Nephron progenitor cell (in vitro differentiated cells): ENCODE measurements around the gene STX7.

Experiments used
- DNase-seq: peaks from one replicate; pipeline ENCODE4 v3.0.0; 2021
- H3K27ac Mint-ChIP-seq: 2 replicates; pipeline ENCODE4 v1.8.0; 2021; ENCODE audit warnings: mild to moderate bottlenecking, moderate library complexity, mixed read lengths
- H3K27me3 Mint-ChIP-seq: 2 replicates; pipeline ENCODE4 v1.8.0; 2021; ENCODE audit warnings: mild to moderate bottlenecking, low read depth, mixed read lengths; ENCODE audit not compliant: poor library complexity
- H3K36me3 Mint-ChIP-seq: 2 replicates; pipeline ENCODE4 v1.8.0; 2021; ENCODE audit warnings: low read depth, mixed read lengths
- H3K4me1 Mint-ChIP-seq: 2 replicates; pipeline ENCODE4 v1.8.0; 2021; ENCODE audit warnings: mixed read lengths
- H3K4me3 Mint-ChIP-seq: 2 replicates; pipeline ENCODE4 v1.8.0; 2021; ENCODE audit warnings: mild to moderate bottlenecking, moderate library complexity, mixed read lengths
- H3K9me3 Mint-ChIP-seq: 2 replicates; pipeline ENCODE4 v1.8.0; 2021; ENCODE audit warnings: mild to moderate bottlenecking, moderate library complexity, mixed read lengths
- TF ChIP-seq, protein P1 (sequence below): fragments of 200-600 bp; sonication (generic); IDR thresholded peaks from 2 replicates; pipeline ENCODE4 v1.5.0; 2021; ENCODE audit warnings: antibody characterized with exemption

The STX7 gene

DNA sequence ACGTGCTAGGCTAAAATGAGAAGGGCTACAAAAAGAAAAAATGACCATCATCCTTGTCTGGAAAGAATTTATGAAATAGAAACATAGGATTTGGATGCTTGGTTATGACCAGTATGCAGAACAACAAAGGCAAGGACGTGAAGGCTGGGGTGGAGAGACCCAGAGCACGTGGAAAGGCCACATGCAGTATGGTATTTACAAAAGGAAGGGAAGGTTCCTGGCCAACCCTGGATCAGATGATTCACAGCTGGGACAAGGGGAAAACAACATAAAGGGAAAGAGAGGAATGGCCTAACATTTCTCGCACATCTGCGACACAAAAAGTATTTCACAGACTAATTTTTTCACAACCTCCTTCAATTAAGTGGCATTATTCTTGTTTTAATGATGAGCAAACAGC, 8.2 kb downstream of the STX7 start:
- Mint-ChIP-seq H3K27me3 (no peaks in the 10 kb centered on the region), H3K4me1 (peaks cover 7% of the 10 kb centered on the region), H3K4me3 (no peak overlapping the region), H3K9me3 (no peaks in the 10 kb centered on the region), H3K27ac (no peak overlapping the region), H3K36me3 (peaks cover 58% of the 10 kb centered on the region)
- TF ChIP-seq, protein P1, sequence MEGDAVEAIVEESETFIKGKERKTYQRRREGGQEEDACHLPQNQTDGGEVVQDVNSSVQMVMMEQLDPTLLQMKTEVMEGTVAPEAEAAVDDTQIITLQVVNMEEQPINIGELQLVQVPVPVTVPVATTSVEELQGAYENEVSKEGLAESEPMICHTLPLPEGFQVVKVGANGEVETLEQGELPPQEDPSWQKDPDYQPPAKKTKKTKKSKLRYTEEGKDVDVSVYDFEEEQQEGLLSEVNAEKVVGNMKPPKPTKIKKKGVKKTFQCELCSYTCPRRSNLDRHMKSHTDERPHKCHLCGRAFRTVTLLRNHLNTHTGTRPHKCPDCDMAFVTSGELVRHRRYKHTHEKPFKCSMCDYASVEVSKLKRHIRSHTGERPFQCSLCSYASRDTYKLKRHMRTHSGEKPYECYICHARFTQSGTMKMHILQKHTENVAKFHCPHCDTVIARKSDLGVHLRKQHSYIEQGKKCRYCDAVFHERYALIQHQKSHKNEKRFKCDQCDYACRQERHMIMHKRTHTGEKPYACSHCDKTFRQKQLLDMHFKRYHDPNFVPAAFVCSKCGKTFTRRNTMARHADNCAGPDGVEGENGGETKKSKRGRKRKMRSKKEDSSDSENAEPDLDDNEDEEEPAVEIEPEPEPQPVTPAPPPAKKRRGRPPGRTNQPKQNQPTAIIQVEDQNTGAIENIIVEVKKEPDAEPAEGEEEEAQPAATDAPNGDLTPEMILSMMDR, result no peak
- DNase-seq, result no peak

DNA sequence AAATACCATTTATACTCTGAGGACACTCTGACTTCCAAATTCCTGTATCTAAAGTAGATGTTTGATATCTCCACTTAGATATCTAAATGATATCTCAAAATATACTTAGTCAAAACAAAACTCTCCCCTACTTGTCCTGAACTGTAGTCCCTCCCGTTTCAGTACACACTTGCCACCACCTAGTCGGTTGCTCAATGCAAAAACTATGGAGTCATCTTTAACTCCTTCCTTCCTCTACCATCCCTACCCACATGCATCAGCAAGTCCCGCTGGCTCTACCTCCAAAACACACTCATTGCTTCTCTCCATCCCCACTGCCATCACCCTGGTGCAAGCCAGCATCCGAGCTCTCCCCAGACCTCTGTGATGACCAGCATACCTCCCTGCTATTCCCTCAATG, 13.2 kb downstream of the STX7 start:
- Mint-ChIP-seq H3K36me3 (peaks cover 57% of the 10 kb centered on the region), H3K9me3 (no peaks in the 10 kb centered on the region), H3K27me3 (peaks cover 3% of the 10 kb centered on the region), H3K4me1 (peaks cover 5% of the 10 kb centered on the region), H3K4me3 (no peak overlapping the region), H3K27ac (no peak overlapping the region)
- TF ChIP-seq, protein P1, result no peak
- no peak for DNase-seq

DNA sequence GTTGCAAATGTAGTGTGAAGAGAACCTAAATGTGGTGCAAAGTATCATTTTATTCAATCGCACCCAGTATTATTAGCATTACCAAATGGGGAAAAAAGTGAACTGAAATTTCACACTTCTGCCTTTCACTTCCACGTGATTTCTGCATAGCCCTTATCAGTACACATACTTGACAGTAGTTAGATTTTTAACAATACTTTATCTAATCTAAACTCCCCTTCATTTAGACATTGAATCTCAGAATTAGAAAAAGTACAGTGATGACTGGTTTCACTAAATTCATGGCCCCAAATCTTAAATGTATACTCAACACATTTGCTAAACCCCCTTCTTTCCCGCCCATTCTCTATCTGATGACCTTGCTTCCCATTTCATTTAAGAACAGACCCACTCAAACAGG, 14.3 kb downstream of the STX7 start:
- H3K4me3 Mint-ChIP-seq, result no peak overlapping the region
- TF ChIP-seq, protein P1, result no peak

DNA sequence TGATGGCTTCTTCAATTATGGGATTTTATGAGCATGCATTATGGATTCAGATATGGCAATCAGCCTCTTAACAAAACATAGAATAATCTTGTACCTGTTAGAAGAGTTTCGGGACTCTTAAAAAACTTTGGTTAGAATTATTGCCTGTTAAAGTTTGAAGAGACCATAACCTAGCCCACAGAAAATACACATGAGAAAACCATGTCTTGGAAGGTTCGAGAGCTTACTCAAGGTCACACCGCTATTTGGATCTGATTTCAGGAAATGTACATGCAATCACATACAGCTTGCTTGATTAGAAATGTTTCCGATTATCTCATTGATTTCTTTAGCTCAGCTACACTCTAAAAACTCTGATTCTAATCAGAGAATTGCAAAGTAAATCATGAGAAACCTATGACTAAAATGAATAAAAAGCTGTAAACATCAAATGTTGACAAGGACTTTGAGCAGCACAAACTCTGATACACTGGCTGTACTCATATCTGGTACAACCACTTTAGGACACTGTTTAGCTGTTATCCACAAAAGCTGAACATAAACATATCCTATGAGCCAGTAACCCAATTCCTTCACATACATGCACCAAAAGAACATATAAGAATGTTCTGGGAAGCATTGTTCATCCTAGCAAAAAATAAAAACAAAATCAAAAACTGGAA, 16.3 kb downstream of the STX7 start:
- H3K36me3 Mint-ChIP-seq, result peaks cover 56% of the 10 kb centered on the region
- TF ChIP-seq, protein P1, result no peak
- DNase-seq, result no peak
- H3K27ac Mint-ChIP-seq, result no peak overlapping the region
- H3K4me1 Mint-ChIP-seq, result no peaks in the 10 kb centered on the region
- H3K27me3 Mint-ChIP-seq, result peaks cover 3% of the 10 kb centered on the region
- no peak overlapping the region for H3K4me3 Mint-ChIP-seq
- H3K9me3 Mint-ChIP-seq, result peaks cover 7% of the 10 kb centered on the region

More for the DNA sequence above, 14.3 kb downstream of the STX7 start:
- peaks cover 69% of the 10 kb centered on the region for H3K36me3 Mint-ChIP-seq
- no peak for DNase-seq
- H3K4me1 Mint-ChIP-seq, result no peaks in the 10 kb centered on the region
- H3K9me3 Mint-ChIP-seq, result peaks cover 4% of the 10 kb centered on the region
- H3K27me3 Mint-ChIP-seq, result peaks cover 3% of the 10 kb centered on the region
- no peak overlapping the region for H3K27ac Mint-ChIP-seq

DNA sequence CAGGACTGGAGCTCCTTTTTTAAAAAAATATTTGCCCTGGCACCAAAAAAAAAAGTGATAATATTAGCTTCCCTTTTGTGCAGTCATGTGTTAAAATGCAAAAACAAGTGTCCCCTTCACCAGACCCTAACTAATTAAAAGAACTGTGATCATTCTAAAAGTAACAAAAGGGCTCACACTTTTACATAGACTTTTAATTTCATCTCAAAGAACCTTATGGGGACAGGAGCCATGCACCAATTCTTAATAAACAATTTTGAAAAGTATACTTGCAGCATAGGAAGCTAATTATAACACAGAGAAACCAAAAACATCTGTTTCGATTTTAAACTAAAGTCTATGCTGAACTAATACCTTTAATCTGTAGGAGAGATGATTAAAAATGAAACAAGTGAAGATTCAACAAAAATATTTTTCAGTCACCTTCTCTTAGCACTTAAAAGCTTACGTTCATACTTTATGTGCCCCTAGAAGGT, 17.3 kb downstream of the STX7 start:
- Mint-ChIP-seq H3K27ac (no peak overlapping the region), H3K36me3 (peaks cover 50% of the 10 kb centered on the region), H3K4me1 (no peaks in the 10 kb centered on the region), H3K27me3 (peaks cover 3% of the 10 kb centered on the region), H3K9me3 (peaks cover 7% of the 10 kb centered on the region), H3K4me3 (no peak overlapping the region)
- TF ChIP-seq, protein P1, result no peak
- no peak for DNase-seq

DNA sequence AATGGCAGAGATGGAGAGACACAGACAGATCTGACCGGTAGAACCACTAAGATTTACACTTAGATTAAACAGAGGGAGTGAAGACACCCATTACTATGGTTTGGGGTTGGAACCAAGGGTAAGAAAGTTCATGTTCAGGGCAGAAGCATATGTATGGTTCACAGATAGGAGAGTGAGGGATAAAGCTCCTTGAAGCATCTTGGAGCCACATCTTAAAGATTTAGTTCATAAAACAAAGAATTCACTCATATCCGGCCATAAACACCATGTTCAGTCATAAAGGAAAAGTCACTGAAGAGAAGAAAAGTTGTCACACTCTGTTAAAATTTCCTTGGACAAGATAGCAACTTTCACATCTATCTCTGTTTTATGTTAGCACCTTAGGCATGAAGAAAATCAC, 18.0 kb downstream of the STX7 start:
- peaks cover 7% of the 10 kb centered on the region for H3K9me3 Mint-ChIP-seq
- no peak overlapping the region for H3K4me3 Mint-ChIP-seq
- TF ChIP-seq, protein P1, result no peak
- no peak for DNase-seq
- H3K36me3 Mint-ChIP-seq, result peaks cover 47% of the 10 kb centered on the region
- no peak overlapping the region for H3K27ac Mint-ChIP-seq
- peaks cover 3% of the 10 kb centered on the region for H3K27me3 Mint-ChIP-seq
- H3K4me1 Mint-ChIP-seq, result no peaks in the 10 kb centered on the region
